Activated T-cell treated with anti-CD3 and anti-CD28 coated beads, Interleukin-2, amount 50 U/mL, for 1 hour (primary cell): ENCODE measurements around the gene CTRL.
"Not testable (repeated sequence)": the region's sequence is repeated elsewhere in the genome, so short reads cannot be mapped to it uniquely, and the experiment has no call there.

Source experiments
- DNase-seq: peaks from one replicate; pipeline ENCODE4 v3.0.0-alpha.2; 2020

CTRL gene

GRCh38 chr16:67931712-67932461 is at the start of gene CTRL:
Gene CTRL, minus strand, starts transcription at chr16:67931862. Its CDS starts 10 bp downstream, at chr16:67931852.
- no peak for DNase-seq

GRCh38 chr16:67979955-67980678 is 48.5 kb upstream of the CTRL start, which contains the start of gene DPEP3:
Gene DPEP3, minus strand, starts transcription at chr16:67980499. Its CDS starts 119 bp downstream, at chr16:67980380.
- no peak for DNase-seq

- DNase-seq: no peak
Measured at GRCh38 chr16:67977469-67978227, 46.0 kb upstream of the CTRL start.

- no peak for DNase-seq
Measured at GRCh38 chr16:67977005-67977404, 45.3 kb upstream of the CTRL start.

GRCh38 chr16:67976205-67976604 is 44.5 kb upstream of the CTRL start:
- DNase-seq: no peak

GRCh38 chr16:67975321-67976105 is 43.9 kb upstream of the CTRL start:
- DNase-seq: no peak

- DNase-seq: not testable (repeated sequence)
Measured at GRCh38 chr16:67972285-67972684, 40.6 kb upstream of the CTRL start.

GRCh38 chr16:67971111-67971510 is 39.4 kb upstream of the CTRL start:
- no peak for DNase-seq

GRCh38 chr16:67969254-67970039 is 37.8 kb upstream of the CTRL start:
- DNase-seq: no peak

GRCh38 chr16:67968400-67969253 is 37.0 kb upstream of the CTRL start, which contains the start of gene SLC12A4:
Gene SLC12A4, minus strand, starts transcription at chr16:67968637. Its CDS starts 84 bp downstream, at chr16:67968553.
- DNase-seq: peak; percentile 88

- peak; percentile 29 for DNase-seq
Measured at GRCh38 chr16:67967958-67968399, 36.3 kb upstream of the CTRL start.

- DNase-seq: peak; percentile 31
Measured at GRCh38 chr16:67967183-67967957, 35.7 kb upstream of the CTRL start.

GRCh38 chr16:67966549-67967182 is 35.0 kb upstream of the CTRL start:
- no peak for DNase-seq

GRCh38 chr16:67965668-67966548 is 34.2 kb upstream of the CTRL start:
- DNase-seq: no peak

GRCh38 chr16:67964477-67965131 is 32.9 kb upstream of the CTRL start:
- no peak for DNase-seq

GRCh38 chr16:67963662-67964321 is 32.1 kb upstream of the CTRL start:
- no peak for DNase-seq

GRCh38 chr16:67963292-67963661 is 31.6 kb upstream of the CTRL start:
- no peak for DNase-seq
